Stimulated activated naive B cell treated with anti-CD40 and anti-IgM and Interleukin-4, amounts not matched to agents 10 μg/mL and 1 μg/mL and 100 μg/mL, for 72 hours (primary cell): ENCODE data around the gene OPRL1.

Source experiments
- ATAC-seq, 2 donors: fragments of 150-1000 bp; cut with Tn5 transposase; replicated peaks; 2 replicates each; pipeline ENCODE4 v1.10.0; 2021; ENCODE audit warnings: moderate library complexity in 1 of 2
- DNase-seq: peaks from one replicate; pipeline ENCODE4 v3.0.0; 2021
- H3K27ac Mint-ChIP-seq: one replicate; pipeline ENCODE4 v1.8.0; 2022; ENCODE audit warnings: mild to moderate bottlenecking, mixed read lengths
- H3K27me3 Mint-ChIP-seq, 2 donors: one replicate each; pipeline ENCODE4 v1.8.0; 2022; ENCODE audit warnings: mixed read lengths in 2 of 2
- H3K36me3 Mint-ChIP-seq, 2 donors: one replicate each; pipeline ENCODE4 v1.8.0; 2022; ENCODE audit warnings: mixed read lengths in 2 of 2, mild to moderate bottlenecking in 1 of 2
- H3K4me1 Mint-ChIP-seq, 2 donors: one replicate each; pipeline ENCODE4 v1.8.0; 2022; ENCODE audit warnings: mixed read lengths in 2 of 2, mild to moderate bottlenecking in 1 of 2
- H3K4me3 Mint-ChIP-seq, 2 donors: one replicate each; pipeline ENCODE4 v1.8.0; 2022; ENCODE audit warnings: mild to moderate bottlenecking in 2 of 2, mixed read lengths in 2 of 2, moderate library complexity in 1 of 2
- H3K9me3 Mint-ChIP-seq, 2 donors: one replicate each; pipeline ENCODE4 v1.8.0; 2022; ENCODE audit warnings: mixed read lengths in 2 of 2, mild to moderate bottlenecking in 1 of 2

Gene OPRL1

GRCh38 chr20:64038565-64039292 is 41.2 kb upstream of the OPRL1 start:
- Mint-ChIP-seq H3K9me3 (no peaks in the 10 kb centered on the region), H3K36me3 (peaks cover 2 to 14% of the 10 kb centered on the region in 2 donors), H3K27ac (peak overlapping the region; percentile 62), H3K4me1 (peaks cover 19 to 42% of the 10 kb centered on the region in 2 donors), H3K27me3 (peaks cover 7 to 39% of the 10 kb centered on the region in 2 donors), H3K4me3 (peak overlapping the region; percentile 80 to 86)
- peak; percentile 68 for DNase-seq
- peak; percentile 79 to 83 for ATAC-seq

- DNase-seq (no peak), ATAC-seq (no peak)
- Mint-ChIP-seq H3K4me1 (peaks cover 16 to 42% of the 10 kb centered on the region in 2 donors), H3K9me3 (no peaks in the 10 kb centered on the region), H3K27me3 (peaks cover 9 to 42% of the 10 kb centered on the region in 2 donors), H3K27ac (peak overlapping the region; percentile 42), H3K36me3 (peaks cover 0 to 6% of the 10 kb centered on the region in 2 donors), H3K4me3 (peak overlapping the region; percentile 80 to 86)
Measured at GRCh38 chr20:64039293-64040160, 40.4 kb upstream of the OPRL1 start.

- peaks cover 12 to 37% of the 10 kb centered on the region in 2 donors for H3K4me1 Mint-ChIP-seq
- H3K27me3 Mint-ChIP-seq, result peaks cover 16 to 51% of the 10 kb centered on the region in 2 donors
- H3K36me3 Mint-ChIP-seq, result peaks cover 0 to under 1% of the 10 kb centered on the region in 2 donors
- DNase-seq (no peak), ATAC-seq (no peak)
- H3K4me3 Mint-ChIP-seq, result no peak overlapping the region
- no peaks in the 10 kb centered on the region for H3K9me3 Mint-ChIP-seq
- no peak overlapping the region for H3K27ac Mint-ChIP-seq
Measured at GRCh38 chr20:64040231-64041039, 39.4 kb upstream of the OPRL1 start.

- peaks cover 12 to 37% of the 10 kb centered on the region in 2 donors for H3K4me1 Mint-ChIP-seq
- no peak for DNase-seq
- ATAC-seq, result no peak
- H3K36me3 Mint-ChIP-seq, result no peaks in the 10 kb centered on the region
- H3K4me3 Mint-ChIP-seq, result peak overlapping the region in 1 of 2 donors; percentile 85
- H3K27me3 Mint-ChIP-seq, result peaks cover 21 to 59% of the 10 kb centered on the region in 2 donors
- H3K9me3 Mint-ChIP-seq, result no peaks in the 10 kb centered on the region
- H3K27ac Mint-ChIP-seq, result no peak overlapping the region
Measured at GRCh38 chr20:64041040-64041780, 38.7 kb upstream of the OPRL1 start.

- Mint-ChIP-seq H3K4me3 (peak overlapping the region in 1 of 2 donors; percentile 85), H3K9me3 (no peaks in the 10 kb centered on the region), H3K27ac (no peak overlapping the region), H3K27me3 (peaks cover 26 to 61% of the 10 kb centered on the region in 2 donors), H3K4me1 (peaks cover 10 to 32% of the 10 kb centered on the region in 2 donors), H3K36me3 (no peaks in the 10 kb centered on the region)
- DNase-seq (no peak), ATAC-seq (no peak)
Measured at GRCh38 chr20:64041781-64042053, 38.2 kb upstream of the OPRL1 start.

GRCh38 chr20:64042054-64042781 is 37.7 kb upstream of the OPRL1 start:
- DNase-seq (no peak), ATAC-seq (no peak)
- H3K9me3 Mint-ChIP-seq, result no peaks in the 10 kb centered on the region
- peaks cover 31 to 61% of the 10 kb centered on the region in 2 donors for H3K27me3 Mint-ChIP-seq
- peak overlapping the region; percentile 86 for H3K27ac Mint-ChIP-seq
- no peaks in the 10 kb centered on the region for H3K36me3 Mint-ChIP-seq
- H3K4me3 Mint-ChIP-seq, result peak overlapping the region; percentile 78 to 85
- H3K4me1 Mint-ChIP-seq, result peaks cover 10 to 27% of the 10 kb centered on the region in 2 donors

- DNase-seq (no peak), ATAC-seq (no peak)
- H3K27ac Mint-ChIP-seq, result no peak overlapping the region
- H3K36me3 Mint-ChIP-seq, result no peaks in the 10 kb centered on the region
- peaks cover 5 to 11% of the 10 kb centered on the region in 2 donors for H3K4me1 Mint-ChIP-seq
- H3K9me3 Mint-ChIP-seq, result no peaks in the 10 kb centered on the region
- H3K4me3 Mint-ChIP-seq, result no peak overlapping the region
- H3K27me3 Mint-ChIP-seq, result peaks cover 35 to 54% of the 10 kb centered on the region in 2 donors
Measured at GRCh38 chr20:64043768-64044167, 36.1 kb upstream of the OPRL1 start.

- H3K4me3 Mint-ChIP-seq, result no peak overlapping the region
- no peaks in the 10 kb centered on the region for H3K9me3 Mint-ChIP-seq
- peaks cover 38 to 60% of the 10 kb centered on the region in 2 donors for H3K27me3 Mint-ChIP-seq
- DNase-seq, result no peak
- H3K36me3 Mint-ChIP-seq, result peaks cover 0 to 1% of the 10 kb centered on the region in 2 donors
- peaks cover 6 to 7% of the 10 kb centered on the region in 2 donors for H3K4me1 Mint-ChIP-seq
- ATAC-seq, result no peak
- H3K27ac Mint-ChIP-seq, result no peak overlapping the region
Measured at GRCh38 chr20:64044484-64045247, 35.2 kb upstream of the OPRL1 start.

GRCh38 chr20:64045346-64046011 is 34.4 kb upstream of the OPRL1 start:
- Mint-ChIP-seq H3K36me3 (peaks cover 0 to 1% of the 10 kb centered on the region in 2 donors), H3K4me3 (no peak overlapping the region), H3K27me3 (peaks cover 37 to 60% of the 10 kb centered on the region in 2 donors), H3K9me3 (no peaks in the 10 kb centered on the region), H3K4me1 (peaks cover 2 to 3% of the 10 kb centered on the region in 2 donors), H3K27ac (no peak overlapping the region)
- ATAC-seq (no peak), DNase-seq (no peak)

- H3K4me3 Mint-ChIP-seq, result peak overlapping the region in 1 of 2 donors; percentile 39
- H3K36me3 Mint-ChIP-seq, result peaks cover 0 to 1% of the 10 kb centered on the region in 2 donors
- H3K27me3 Mint-ChIP-seq, result peaks cover 51 to 72% of the 10 kb centered on the region in 2 donors
- H3K4me1 Mint-ChIP-seq, result peaks cover 3 to 7% of the 10 kb centered on the region in 2 donors
- no peaks in the 10 kb centered on the region for H3K9me3 Mint-ChIP-seq
- DNase-seq (no peak), ATAC-seq (no peak)
- H3K27ac Mint-ChIP-seq, result peak overlapping the region; percentile 14
Measured at GRCh38 chr20:64047046-64047389, 32.9 kb upstream of the OPRL1 start.

GRCh38 chr20:64047968-64048401 is 31.9 kb upstream of the OPRL1 start:
- Mint-ChIP-seq H3K4me3 (peak overlapping the region in 1 of 2 donors; percentile 19), H3K27me3 (peaks cover 57 to 76% of the 10 kb centered on the region in 2 donors), H3K27ac (no peak overlapping the region), H3K9me3 (no peaks in the 10 kb centered on the region), H3K4me1 (peaks cover 3 to 7% of the 10 kb centered on the region in 2 donors), H3K36me3 (peaks cover 0 to 1% of the 10 kb centered on the region in 2 donors)
- ATAC-seq (no peak), DNase-seq (no peak)

GRCh38 chr20:64048402-64049044 is 31.4 kb upstream of the OPRL1 start:
- no peak overlapping the region for H3K27ac Mint-ChIP-seq
- no peak for ATAC-seq
- H3K27me3 Mint-ChIP-seq, result peaks cover 62 to 81% of the 10 kb centered on the region in 2 donors
- no peaks in the 10 kb centered on the region for H3K9me3 Mint-ChIP-seq
- H3K36me3 Mint-ChIP-seq, result peaks cover 0 to 1% of the 10 kb centered on the region in 2 donors
- peaks cover 3 to 7% of the 10 kb centered on the region in 2 donors for H3K4me1 Mint-ChIP-seq
- DNase-seq, result no peak
- H3K4me3 Mint-ChIP-seq, result no peak overlapping the region
